Testis (tissue), 2 donors: ENCODE measurements around the gene ACOT8.

Experiments used
- CTCF ChIP-seq, 3 experiments: fragments of 450-650 bp in 2 of 3; fragments of 200-600 bp in 1 of 3; sonication (generic) in 1 of 3; IDR thresholded peaks; one replicate each; pipeline ENCODE4 v1.5.1; 2016 to 2019; ENCODE audit warnings: antibody characterized with exemption in 3 of 3, mild to moderate bottlenecking in 2 of 3, moderate library complexity in 1 of 3
- POLR2A ChIP-seq: fragments of 450-650 bp; IDR thresholded peaks from one replicate; pipeline ENCODE4 v1.6.1; 2017; ENCODE audit warnings: antibody characterized with exemption, mild to moderate bottlenecking, moderate library complexity

GRCh38 chr20:45798935-45799642, 58.1 kb downstream of the ACOT8 start:
- TF ChIP-seq CTCF (IDR thresholded peaks at IDR 0.05) (peak in 2 of 3 experiments; percentile 55 to 57), POLR2A (no peak)
